ENCODE data around the gene POU2F3. TPM values are rescaled to one million over a fixed set of nuclear protein-coding genes. Genes with fewer than 3 reads are reported as not detected.

Gene POU2F3
- total and polyA plus RNA-seq, 2 of the 4 experiments (the other 2 are of a cell fraction) = under 0.01 to 0.09 TPM

DNA sequence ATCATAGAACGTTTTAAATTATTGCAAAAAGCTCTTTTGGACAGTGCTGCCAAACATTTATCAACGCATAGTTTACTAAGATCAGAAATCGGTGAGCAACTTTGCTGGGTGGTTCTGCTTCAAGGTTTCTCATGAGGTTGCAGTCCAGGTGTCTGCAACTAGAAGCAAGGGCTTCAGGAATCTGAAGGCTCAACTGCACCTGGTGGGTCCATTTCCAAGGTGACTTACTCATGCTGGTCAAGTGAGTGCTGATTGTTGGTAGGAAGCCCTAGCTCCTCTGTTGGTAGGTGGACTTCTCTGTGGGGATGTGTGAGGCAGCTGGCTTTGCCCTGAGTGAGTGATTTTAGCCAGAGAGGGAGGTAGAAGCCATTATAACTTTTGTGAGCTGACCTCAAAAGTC lies 118.8 kb downstream of the POU2F3 start:
- no peak overlapping the region for H3K4me3 ChIP-seq (ENCODE audit: insufficient read depth, low read depth, low read length)
- ChIA-PET POLR2A (ENCODE audit: unreplicated experiment) (no interaction called here), CTCF (no interaction called here)
- H2BK5ac ChIP-seq (ENCODE audit: low read depth, low read length, poor library complexity, severe bottlenecking) = no peak overlapping the region
- H3K4me1 ChIP-seq (ENCODE audit: control insufficient read depth, insufficient read depth, low read length) = peaks cover 20% of the 10 kb centered on the region
- no peaks in the 10 kb centered on the region for H3K36me3 ChIP-seq (ENCODE audit: control insufficient read depth, insufficient read depth, low read length)
- peaks cover 19 to 61% of the 10 kb centered on the region in 2 experiments for H3K79me1 ChIP-seq (ENCODE audit: low read depth in 1 of 2, low read length in 2 of 2)
- no peak overlapping the region for H3K4ac ChIP-seq (ENCODE audit: low read depth, low read length)
- no peak overlapping the region for H3K9ac ChIP-seq (ENCODE audit: low read depth, low read length)
- H3K4me2 ChIP-seq (ENCODE audit: low read depth, low read length) = no peak overlapping the region
- TF ChIP-seq MAZ (IDR thresholded peaks at IDR 0.05; ENCODE audit: borderline replicate concordance, low read depth, low read length) (no peak), FOS (IDR thresholded peaks at IDR 0.05; ENCODE audit: low read depth, low read length) (no peak), RAD21 (IDR thresholded peaks at IDR 0.05; ENCODE audit: low read length) (no peak), POLR2A (IDR thresholded peaks at IDR 0.05; ENCODE audit: low read depth, low read length) (no peak), MAFK (IDR thresholded peaks at IDR 0.05; ENCODE audit: low read depth, low read length) (no peak), ELK1 (IDR thresholded peaks at IDR 0.05; ENCODE audit: borderline replicate concordance, low read depth, low read length) (no peak)
- TF ChIP-seq, protein P1, sequence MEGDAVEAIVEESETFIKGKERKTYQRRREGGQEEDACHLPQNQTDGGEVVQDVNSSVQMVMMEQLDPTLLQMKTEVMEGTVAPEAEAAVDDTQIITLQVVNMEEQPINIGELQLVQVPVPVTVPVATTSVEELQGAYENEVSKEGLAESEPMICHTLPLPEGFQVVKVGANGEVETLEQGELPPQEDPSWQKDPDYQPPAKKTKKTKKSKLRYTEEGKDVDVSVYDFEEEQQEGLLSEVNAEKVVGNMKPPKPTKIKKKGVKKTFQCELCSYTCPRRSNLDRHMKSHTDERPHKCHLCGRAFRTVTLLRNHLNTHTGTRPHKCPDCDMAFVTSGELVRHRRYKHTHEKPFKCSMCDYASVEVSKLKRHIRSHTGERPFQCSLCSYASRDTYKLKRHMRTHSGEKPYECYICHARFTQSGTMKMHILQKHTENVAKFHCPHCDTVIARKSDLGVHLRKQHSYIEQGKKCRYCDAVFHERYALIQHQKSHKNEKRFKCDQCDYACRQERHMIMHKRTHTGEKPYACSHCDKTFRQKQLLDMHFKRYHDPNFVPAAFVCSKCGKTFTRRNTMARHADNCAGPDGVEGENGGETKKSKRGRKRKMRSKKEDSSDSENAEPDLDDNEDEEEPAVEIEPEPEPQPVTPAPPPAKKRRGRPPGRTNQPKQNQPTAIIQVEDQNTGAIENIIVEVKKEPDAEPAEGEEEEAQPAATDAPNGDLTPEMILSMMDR (conservative IDR thresholded peaks at IDR 0.05; ENCODE audit: low read depth, low read length) = no peak
- H2BK15ac ChIP-seq (ENCODE audit: low read depth, low read length) = no peak overlapping the region
- H4K91ac ChIP-seq (ENCODE audit: insufficient read depth, low read depth, low read length) = no peak overlapping the region
- H2AFZ ChIP-seq (replicated peaks; ENCODE audit: low read length, poor library complexity) = no peak overlapping the region
- H3K56ac ChIP-seq (ENCODE audit: extremely low read depth, insufficient read depth, low read length) = no peak overlapping the region
- peaks cover 21% of the 10 kb centered on the region for H3K9me1 ChIP-seq (ENCODE audit: insufficient read depth, low read length)
- BruUV-seq (replicated peaks) = no TSS peak
- no peak overlapping the region for H2BK120ac ChIP-seq (ENCODE audit: low read depth, low read length)
- 86% methylated on average over 2 of the region's 3 CpGs; no CpG with 5 or more reads in 1 of the 2 experiments for WGBS, 2 experiments (ENCODE audit: extremely low coverage in 2 of 2, insufficient read length in 1 of 2)
- H4K8ac ChIP-seq (ENCODE audit: low read depth in 2 of 2, low read length in 2 of 2) = no peak overlapping the region
- no peaks in the 10 kb centered on the region for H3K27me3 ChIP-seq (ENCODE audit: control insufficient read depth, insufficient read depth, low read length)
- in situ Hi-C loops (cut with MboI; ENCODE audit: low sequenced_read_pairs) = no loop called here
- no peak overlapping the region for H4K5ac ChIP-seq (ENCODE audit: low read depth, low read length)
- dilution Hi-C loops (cut with HindIII; ENCODE audit: low sequenced_read_pairs, unreplicated experiment) = no loop called here
- H3K18ac ChIP-seq (ENCODE audit: low read depth, low read length) = no peak overlapping the region
- ATAC-seq (ENCODE audit: low read depth) (no peak), DNase-seq (no peak)
- H3K14ac ChIP-seq (replicated peaks; ENCODE audit: low read depth, low read length) = no peak overlapping the region
- no peak overlapping the region for H2AK9ac ChIP-seq (replicated peaks; ENCODE audit: low read depth, low read length, poor library complexity)
- intact Hi-C loops (cut with micrococcal nuclease) = no loop called here
- H2BK20ac ChIP-seq (ENCODE audit: low read depth, low read length) = no peak overlapping the region
- H4K20me1 ChIP-seq (ENCODE audit: insufficient read depth, low read length) = peaks cover 87% of the 10 kb centered on the region
- no peak overlapping the region for H3K27ac ChIP-seq (ENCODE audit: insufficient read depth, low read length)
- H3K9me3 ChIP-seq (ENCODE audit: control insufficient read depth, insufficient read depth, low read length) = no peaks in the 10 kb centered on the region
- no peak overlapping the region for H2AK5ac ChIP-seq (ENCODE audit: low read depth, low read length)
- peak overlapping the region; percentile 18; the same call in 1 of the 2 replicates for H3K23ac ChIP-seq (ENCODE audit: low read depth, low read length)
